22Rv1 (cell line): ENCODE measurements around the gene ORAI2.

Experiments
- ZFX ChIP-seq: fragments of 450-650 bp; IDR thresholded peaks from 2 replicates; pipeline ENCODE4 v1.6.1; 2017; ENCODE audit warnings: antibody characterized with exemption, borderline replicate concordance
- TF ChIP-seq, protein P1 (sequence below): fragments of 450-650 bp; IDR thresholded peaks from 2 replicates; pipeline ENCODE4 v1.5.1; 2017; ENCODE audit warnings: mild to moderate bottlenecking

DNA sequence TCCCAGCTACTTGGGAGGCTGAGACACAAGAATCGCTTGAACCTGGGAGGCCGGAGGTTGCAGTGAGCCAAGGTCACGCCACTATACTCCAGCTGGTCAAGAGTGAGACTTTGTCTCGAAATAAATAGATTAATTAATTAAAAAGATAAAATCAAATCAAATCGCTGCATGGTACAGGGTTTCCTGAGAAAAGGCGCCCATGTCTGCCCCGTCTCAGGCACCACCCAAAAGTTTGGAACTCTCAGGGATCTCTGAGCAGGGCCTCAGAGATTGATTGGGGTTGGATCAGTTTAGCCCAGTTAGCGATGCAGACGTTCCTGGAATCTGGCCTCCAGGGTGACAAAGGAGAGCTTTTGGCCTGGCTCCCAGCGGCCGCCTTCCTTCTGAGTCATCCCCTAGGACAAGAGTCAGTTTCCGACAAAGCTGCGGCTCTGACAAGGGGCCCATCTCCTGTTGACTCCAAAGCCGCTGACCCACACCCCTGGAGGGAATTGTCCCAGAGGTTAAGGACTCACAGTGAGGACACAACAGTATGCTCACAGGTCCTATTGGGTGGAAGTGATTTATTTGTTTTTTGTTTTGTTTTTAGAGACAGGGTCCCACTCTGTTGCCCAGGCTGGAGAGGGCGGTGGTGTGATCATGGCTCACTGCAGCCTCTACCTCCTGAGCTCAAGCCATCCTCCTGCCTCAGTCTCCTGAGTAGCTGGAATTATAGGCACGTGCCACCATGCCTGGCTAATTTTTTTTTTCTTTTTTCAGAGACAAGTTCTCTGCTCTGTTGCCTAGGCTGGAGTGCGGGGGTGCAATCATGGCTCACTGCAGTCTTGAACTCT lies 6.8 kb downstream of the ORAI2 start:
- TF ChIP-seq, protein P1, sequence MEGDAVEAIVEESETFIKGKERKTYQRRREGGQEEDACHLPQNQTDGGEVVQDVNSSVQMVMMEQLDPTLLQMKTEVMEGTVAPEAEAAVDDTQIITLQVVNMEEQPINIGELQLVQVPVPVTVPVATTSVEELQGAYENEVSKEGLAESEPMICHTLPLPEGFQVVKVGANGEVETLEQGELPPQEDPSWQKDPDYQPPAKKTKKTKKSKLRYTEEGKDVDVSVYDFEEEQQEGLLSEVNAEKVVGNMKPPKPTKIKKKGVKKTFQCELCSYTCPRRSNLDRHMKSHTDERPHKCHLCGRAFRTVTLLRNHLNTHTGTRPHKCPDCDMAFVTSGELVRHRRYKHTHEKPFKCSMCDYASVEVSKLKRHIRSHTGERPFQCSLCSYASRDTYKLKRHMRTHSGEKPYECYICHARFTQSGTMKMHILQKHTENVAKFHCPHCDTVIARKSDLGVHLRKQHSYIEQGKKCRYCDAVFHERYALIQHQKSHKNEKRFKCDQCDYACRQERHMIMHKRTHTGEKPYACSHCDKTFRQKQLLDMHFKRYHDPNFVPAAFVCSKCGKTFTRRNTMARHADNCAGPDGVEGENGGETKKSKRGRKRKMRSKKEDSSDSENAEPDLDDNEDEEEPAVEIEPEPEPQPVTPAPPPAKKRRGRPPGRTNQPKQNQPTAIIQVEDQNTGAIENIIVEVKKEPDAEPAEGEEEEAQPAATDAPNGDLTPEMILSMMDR, result no peak
- no peak for TF ChIP-seq ZFX
